OCI-LY1 (cell line): ENCODE measurements around the gene BATF.

Experiments used
- H2AFZ ChIP-seq: fragments of 200-600 bp; sonication (generic), shearing (Covaris generic); 2 replicates; pipeline ENCODE4 v1.6.0; 2014; ENCODE audit warnings: antibody characterized with exemption, mild to moderate bottlenecking, low read length
- H3F3A ChIP-seq: fragments of 200-600 bp; sonication (generic), shearing (Covaris generic); 2 replicates; pipeline ENCODE4 v1.6.0; 2014; ENCODE audit warnings: mild to moderate bottlenecking, antibody characterized with exemption, low read length, moderate library complexity; ENCODE audit not compliant: insufficient read depth
- H3K27ac ChIP-seq: fragments of 200-600 bp; sonication (generic); 2 replicates; pipeline ENCODE4 v1.5.1; 2014; ENCODE audit warnings: low read length, mixed run types, mild to moderate bottlenecking, low read depth; ENCODE audit not compliant: poor library complexity, severe bottlenecking
- H3K27me3 ChIP-seq: fragments of 200-600 bp; sonication (generic); 2 replicates; pipeline ENCODE4 v1.6.0; 2014; ENCODE audit warnings: antibody characterized with exemption, mild to moderate bottlenecking, low read length, moderate library complexity; ENCODE audit not compliant: insufficient read depth
- H3K36me3 ChIP-seq: fragments of 200-600 bp; sonication (generic); 2 replicates; pipeline ENCODE4 v1.6.1; 2014; ENCODE audit warnings: mild to moderate bottlenecking, antibody characterized with exemption, low read length, moderate library complexity, mixed read lengths; ENCODE audit not compliant: insufficient read depth
- H3K4me1 ChIP-seq: fragments of 200-600 bp; sonication (generic); 2 replicates; pipeline ENCODE4 v1.5.1; 2014; ENCODE audit warnings: mild to moderate bottlenecking, low read length, moderate library complexity; ENCODE audit not compliant: insufficient read depth, severe bottlenecking
- H3K4me2 ChIP-seq: fragments of 200-600 bp; sonication (generic), shearing (Covaris generic); 2 replicates; pipeline ENCODE4 v1.6.1; 2014; ENCODE audit warnings: low read length
- H3K4me3 ChIP-seq: fragments of 200-600 bp; sonication (generic); 2 replicates; pipeline ENCODE4 v1.5.1; 2014; ENCODE audit warnings: low read length, low read depth, mild to moderate bottlenecking, mixed read lengths; ENCODE audit not compliant: poor library complexity, severe bottlenecking
- H3K79me2 ChIP-seq: fragments of 200-600 bp; shearing (Covaris generic); 2 replicates; pipeline ENCODE4 v1.6.1; 2016; ENCODE audit warnings: mixed run types, low read length, mixed read lengths; ENCODE audit not compliant: insufficient read depth
- H3K9ac ChIP-seq: fragments of 200-600 bp; sonication (generic), shearing (Covaris generic); 2 replicates; pipeline ENCODE4 v1.6.1; 2014; ENCODE audit warnings: mild to moderate bottlenecking, low read length, mixed read lengths
- H3K9me2 ChIP-seq: fragments of 200-600 bp; sonication (generic), shearing (Covaris generic); 2 replicates; pipeline ENCODE4 v1.6.1; 2014; ENCODE audit warnings: low read depth, mild to moderate bottlenecking, low read length, mixed read lengths
- H3K9me3 ChIP-seq: fragments of 200-600 bp; shearing (Covaris generic); 2 replicates; pipeline ENCODE4 v1.6.1; 2014; ENCODE audit warnings: low read length, mixed read lengths
- H4K20me1 ChIP-seq: fragments of 200-600 bp; sonication (generic), shearing (Covaris generic); 2 replicates; pipeline ENCODE4 v1.6.0; 2016; ENCODE audit warnings: mild to moderate bottlenecking, low read length; ENCODE audit not compliant: insufficient read depth
- CTCF ChIP-seq: fragments of 200-600 bp; sonication (generic), shearing (Covaris generic); IDR thresholded peaks from 2 replicates; pipeline ENCODE4 v1.5.1; 2017; ENCODE audit warnings: mild to moderate bottlenecking, antibody characterized with exemption, low read length, moderate library complexity, mixed read lengths
- EZH2 ChIP-seq: fragments of 200-600 bp; sonication (generic), shearing (Covaris generic); IDR thresholded peaks from 2 replicates; pipeline ENCODE4 v1.8.0; 2017; ENCODE audit warnings: borderline replicate concordance, mixed run types, mild to moderate bottlenecking, antibody characterized with exemption, low read length, moderate library complexity, mixed read lengths

The BATF gene

GRCh38 chr14:75489480-75489837, 32.8 kb upstream of the BATF start:
- no peak overlapping the region for H2AFZ ChIP-seq
- H3K4me2 ChIP-seq: no peak overlapping the region
- TF ChIP-seq EZH2 (no peak), CTCF (no peak)

GRCh38 chr14:75491376-75491978, 30.8 kb upstream of the BATF start:
- Histone ChIP-seq H3K27ac (no peak overlapping the region), H4K20me1 (no peaks in the 10 kb centered on the region), H3K9me3 (no peaks in the 10 kb centered on the region), H3K4me1 (peaks cover 37% of the 10 kb centered on the region), H3K36me3 (no peaks in the 10 kb centered on the region; the same call in 1 of the 2 replicates), H3K27me3 (no peaks in the 10 kb centered on the region), H3F3A (no peaks in the 10 kb centered on the region), H3K9me2 (no peaks in the 10 kb centered on the region), H2AFZ (no peak overlapping the region), H3K9ac (no peak overlapping the region), H3K4me3 (no peak overlapping the region), H3K4me2 (no peak overlapping the region), H3K79me2 (no peaks in the 10 kb centered on the region)
- TF ChIP-seq EZH2: no peak
- TF ChIP-seq CTCF: no peak

More at GRCh38 chr14:75489480-75489837, 32.8 kb upstream of the BATF start:
- no peaks in the 10 kb centered on the region for H4K20me1 ChIP-seq
- H3K79me2 ChIP-seq: no peaks in the 10 kb centered on the region
- no peaks in the 10 kb centered on the region for H3K36me3 ChIP-seq
- H3F3A ChIP-seq: no peaks in the 10 kb centered on the region
- no peak overlapping the region for H3K4me3 ChIP-seq
- no peaks in the 10 kb centered on the region for H3K27me3 ChIP-seq
- no peaks in the 10 kb centered on the region for H3K9me3 ChIP-seq
- no peak overlapping the region for H3K27ac ChIP-seq
- H3K9me2 ChIP-seq: no peaks in the 10 kb centered on the region
- no peak overlapping the region for H3K9ac ChIP-seq
- peaks cover 38% of the 10 kb centered on the region for H3K4me1 ChIP-seq

GRCh38 chr14:75492832-75493591, 29.3 kb upstream of the BATF start:
- Histone ChIP-seq H3K27ac (peak overlapping the region; percentile 1), H3K4me2 (no peak overlapping the region), H3K4me3 (no peak overlapping the region)

More at GRCh38 chr14:75492832-75493591, 29.3 kb upstream of the BATF start:
- no peaks in the 10 kb centered on the region for H3K27me3 ChIP-seq
- H4K20me1 ChIP-seq: no peaks in the 10 kb centered on the region
- H3K36me3 ChIP-seq: no peaks in the 10 kb centered on the region; the same call in 1 of the 2 replicates
- H2AFZ ChIP-seq: no peak overlapping the region
- no peak for TF ChIP-seq CTCF
- TF ChIP-seq EZH2: no peak
- H3K9me3 ChIP-seq: no peaks in the 10 kb centered on the region
- peaks cover 23% of the 10 kb centered on the region for H3K4me1 ChIP-seq
- H3F3A ChIP-seq: no peaks in the 10 kb centered on the region
- H3K9ac ChIP-seq: no peak overlapping the region
- H3K9me2 ChIP-seq: no peaks in the 10 kb centered on the region
- H3K79me2 ChIP-seq: no peaks in the 10 kb centered on the region
